NCI-H2107 treated with DMSO at 0.1 percent for 48 hours (cell line): ENCODE measurements around the gene PEX5.
A peak's percentile ranks its signal among the peaks of the same experiment; 100 is the strongest.

Source experiments
- DNase-seq: peaks from one replicate; lab custom pipeline; 2025; ENCODE audit not compliant: unreplicated experiment; lab: John Stamatoyannopoulos, UW

Gene PEX5

DNA sequence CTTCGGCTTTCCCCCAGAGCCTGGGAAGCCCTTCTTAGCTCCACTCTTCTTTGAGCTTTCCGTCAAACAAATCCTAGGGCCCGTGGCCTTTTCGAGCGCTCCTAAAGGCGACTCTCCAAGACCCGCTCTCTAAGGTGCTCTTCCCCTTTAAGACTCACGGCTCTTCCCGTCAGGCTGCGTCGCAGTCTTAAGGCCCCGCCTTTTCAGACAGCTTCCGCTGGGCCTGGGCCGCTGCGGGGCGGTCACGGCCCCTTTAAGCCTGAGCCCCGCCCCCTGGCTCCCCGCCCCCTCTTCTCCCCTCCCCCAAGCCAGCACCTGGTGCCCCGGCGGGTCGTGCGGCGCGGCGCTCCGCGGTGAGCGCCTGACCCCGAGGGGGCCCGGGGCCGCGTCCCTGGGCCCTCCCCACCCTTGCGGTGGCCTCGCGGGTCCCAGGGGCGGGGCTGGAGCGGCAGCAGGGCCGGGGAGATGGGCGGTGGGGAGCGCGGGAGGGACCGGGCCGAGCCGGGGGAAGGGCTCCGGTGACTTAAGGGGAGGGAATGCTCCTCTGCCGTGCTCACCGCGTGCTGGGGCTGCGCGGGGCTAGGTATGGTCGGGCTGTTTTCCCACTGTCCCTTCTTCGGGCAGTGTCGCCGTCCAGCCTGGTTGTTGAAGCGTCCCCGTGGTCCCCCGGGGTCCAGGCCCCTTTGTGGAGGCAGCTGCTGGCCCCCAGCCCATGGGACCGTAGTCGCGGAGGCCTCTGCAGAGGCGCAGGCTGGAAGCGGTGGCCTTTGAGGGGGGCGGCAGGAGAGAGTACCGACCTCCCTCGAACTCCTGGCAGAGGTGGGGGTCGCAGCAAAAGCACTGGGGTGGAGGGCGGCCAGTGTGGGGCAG, at the start of gene PEX5:
Gene PEX5 (plus strand): TSS at position 289 of the 870 bp plus-strand sequence. CDS start 692 bp downstream, outside the sequence.
- DNase-seq: peak; percentile 68

DNA sequence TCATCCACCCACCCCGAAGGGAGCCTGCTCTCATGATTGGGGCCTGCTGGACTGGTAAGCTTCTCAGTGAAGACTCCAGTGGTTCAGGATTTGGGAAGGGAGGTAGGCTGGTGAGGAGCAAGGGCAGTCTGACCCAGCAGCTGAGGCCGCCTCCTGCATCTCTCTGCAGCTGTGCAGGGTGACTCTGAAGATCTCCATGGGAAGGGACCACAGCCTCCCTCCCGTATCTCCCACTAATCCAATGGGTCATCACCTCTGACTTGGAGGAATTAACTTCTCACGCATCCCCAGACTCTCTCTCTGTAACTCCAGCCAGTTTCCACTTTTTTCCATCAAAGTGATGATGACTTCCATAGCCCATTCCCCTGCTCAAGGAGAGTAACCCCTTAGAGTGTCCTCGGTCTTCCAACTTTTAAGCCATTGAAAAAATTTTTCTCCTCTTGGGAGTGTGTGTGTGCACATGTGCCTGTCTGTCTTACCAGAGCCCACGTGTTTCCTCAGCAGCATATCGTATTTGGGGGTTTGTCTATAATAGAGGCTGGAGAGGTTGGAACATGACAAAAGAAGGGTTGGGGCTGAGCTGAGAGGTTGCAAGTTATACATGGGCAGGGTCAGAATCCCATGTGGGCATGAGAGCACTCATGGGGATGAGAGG, 48.0 kb upstream of the PEX5 start:
- DNase-seq: no peak

DNA sequence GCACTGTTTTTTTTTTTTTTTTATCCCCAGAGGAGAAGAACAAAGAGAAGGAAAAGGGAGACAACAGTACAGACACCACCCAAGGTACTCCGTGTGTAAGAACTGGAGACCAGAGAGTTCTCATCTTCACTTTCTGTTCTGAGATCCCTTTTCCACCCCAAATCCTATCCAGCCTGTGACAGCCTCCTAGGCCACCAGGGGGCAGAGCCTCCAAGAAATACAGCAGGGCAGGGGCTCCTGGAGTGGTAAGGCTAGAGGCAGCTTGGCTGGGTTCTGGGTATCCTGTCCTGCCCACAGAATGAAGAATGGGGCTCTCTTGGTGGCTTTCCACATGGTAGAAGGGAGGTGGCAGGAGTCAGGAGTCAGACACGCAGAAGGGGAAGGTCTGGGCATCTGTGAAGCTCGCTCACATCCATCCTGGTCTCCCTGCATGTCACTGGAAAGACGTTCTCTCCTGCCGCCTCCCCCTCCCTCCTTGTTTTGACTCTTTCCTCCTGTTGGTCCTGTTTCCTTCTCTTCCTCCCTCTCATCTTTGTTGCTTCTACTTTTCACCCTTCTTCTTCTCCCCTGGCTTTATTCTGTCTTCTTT, 47.3 kb upstream of the PEX5 start:
- peak; percentile 25 for DNase-seq

DNA sequence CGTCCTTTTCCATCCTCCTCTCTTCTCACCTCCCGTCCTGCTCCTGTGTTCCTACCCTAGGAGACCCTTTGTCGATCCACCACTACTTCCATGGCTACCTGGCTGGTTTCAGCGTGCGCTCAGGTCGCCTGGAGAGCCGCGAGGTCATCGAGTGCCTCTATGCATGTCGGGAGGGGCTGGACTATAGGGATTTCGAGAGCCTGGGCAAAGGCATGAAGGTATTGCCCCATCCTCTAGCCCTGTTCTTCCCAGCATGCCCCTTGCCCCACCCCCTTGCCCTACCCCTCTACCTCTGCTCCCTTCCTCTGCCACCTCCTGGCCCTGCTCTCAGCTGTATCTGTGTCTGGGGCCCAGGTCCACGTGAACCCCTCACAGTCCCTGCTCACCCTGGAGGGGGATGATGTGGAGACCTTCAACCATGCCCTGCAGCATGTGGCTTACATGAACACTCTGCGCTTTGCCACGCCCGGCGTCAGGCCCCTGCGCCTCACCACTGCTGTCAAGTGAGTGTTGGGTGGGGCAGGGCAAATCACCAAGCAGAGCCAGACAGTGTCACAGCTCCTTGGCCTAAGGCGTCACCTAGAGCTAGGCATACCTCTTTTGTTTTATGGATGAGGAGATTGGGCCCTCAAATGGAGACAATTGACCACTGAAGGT, 46.5 kb upstream of the PEX5 start:
- no peak for DNase-seq

DNA sequence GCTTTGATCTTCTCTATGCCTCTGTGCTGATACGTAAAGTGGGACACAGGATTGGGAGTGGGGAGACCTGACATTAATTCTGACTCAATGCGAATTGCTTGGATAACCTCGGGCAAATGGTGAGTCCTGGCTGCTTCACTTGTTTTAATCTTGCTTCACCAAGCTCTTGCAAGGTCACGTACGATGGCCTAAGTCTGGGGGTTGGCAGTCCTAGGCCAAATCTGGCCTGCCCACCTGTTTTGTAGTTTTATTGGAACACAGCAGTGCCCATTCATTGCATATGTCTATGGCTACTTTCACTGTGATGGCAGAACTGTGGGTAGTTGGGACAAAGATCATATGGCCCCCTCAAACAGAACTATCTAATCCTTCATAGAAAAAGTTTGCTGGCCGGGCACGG, 45.9 kb upstream of the PEX5 start:
- DNase-seq: no peak

DNA sequence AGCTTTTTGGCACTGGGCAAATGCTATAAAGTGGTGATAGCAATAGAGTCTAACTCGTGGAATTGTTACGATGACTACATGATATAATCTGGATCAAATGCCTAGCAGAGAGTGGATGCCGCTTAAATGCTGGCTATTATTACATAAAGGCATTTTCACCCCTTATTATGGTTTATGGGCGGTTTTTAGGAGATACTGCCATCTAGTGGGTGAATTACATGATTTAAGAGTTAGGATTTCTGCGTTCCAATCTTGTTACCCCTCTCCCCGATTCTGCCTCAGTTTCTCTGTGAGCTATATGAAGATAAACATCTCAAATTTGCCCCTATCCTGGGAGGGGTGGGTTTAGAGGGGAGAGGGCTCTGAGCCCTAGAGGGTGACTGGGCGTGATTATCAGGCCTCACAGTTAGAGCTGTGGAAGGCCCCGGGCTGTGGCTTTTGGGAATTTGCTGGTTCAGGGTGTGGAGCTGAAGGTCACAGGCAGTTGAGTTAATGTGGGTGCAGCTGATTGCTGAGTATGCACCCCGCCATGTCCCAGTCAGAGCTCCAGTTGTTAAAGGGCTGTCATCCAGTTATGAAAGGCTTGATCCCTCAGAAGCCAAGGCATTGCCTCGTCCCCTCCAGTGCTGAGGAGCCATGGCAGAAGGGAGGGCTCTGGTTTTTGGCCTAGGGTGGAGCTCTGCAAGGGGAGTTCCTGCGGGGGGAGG, 44.9 kb upstream of the PEX5 start:
- DNase-seq: peak; percentile 35

DNA sequence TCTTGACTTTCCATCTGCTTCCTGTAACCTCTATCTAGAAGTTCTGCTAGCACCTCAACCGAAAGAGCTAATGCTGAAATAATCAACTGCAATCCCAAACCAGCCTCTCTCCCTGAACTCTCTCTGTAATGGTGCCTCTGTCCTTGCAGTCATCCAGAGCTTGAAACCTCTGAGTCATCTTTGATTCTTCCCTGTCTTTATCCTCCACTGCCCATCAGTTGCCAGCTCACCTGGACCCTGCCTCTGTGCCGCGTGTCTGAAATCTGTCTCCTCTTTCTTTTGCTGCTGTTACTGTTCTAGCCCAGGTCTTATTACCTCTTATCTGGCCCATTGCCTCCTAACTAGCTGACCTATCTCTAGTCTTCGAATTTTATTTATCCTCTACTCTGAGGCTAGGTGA, 43.8 kb upstream of the PEX5 start:
- no peak for DNase-seq

DNA sequence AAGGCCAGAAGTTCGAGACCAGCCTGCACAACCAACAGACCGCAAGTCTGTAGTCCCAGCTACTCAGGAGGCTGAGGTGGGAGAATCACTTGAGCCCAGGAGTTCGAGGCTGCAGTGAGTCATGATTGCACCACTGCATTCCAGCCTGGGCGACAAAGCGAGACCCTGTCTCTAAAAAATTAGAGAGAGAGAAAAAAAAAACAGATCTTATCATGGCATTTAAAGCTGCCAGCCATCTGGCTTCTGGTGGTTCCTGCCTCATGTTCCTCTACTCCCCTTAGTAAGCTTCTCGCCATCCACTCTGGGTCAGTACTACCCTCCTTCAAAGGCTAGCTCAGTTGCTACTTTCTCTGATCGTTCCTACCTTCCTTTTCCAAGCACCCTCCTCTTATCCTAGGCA, 43.3 kb upstream of the PEX5 start:
- DNase-seq: no peak

DNA sequence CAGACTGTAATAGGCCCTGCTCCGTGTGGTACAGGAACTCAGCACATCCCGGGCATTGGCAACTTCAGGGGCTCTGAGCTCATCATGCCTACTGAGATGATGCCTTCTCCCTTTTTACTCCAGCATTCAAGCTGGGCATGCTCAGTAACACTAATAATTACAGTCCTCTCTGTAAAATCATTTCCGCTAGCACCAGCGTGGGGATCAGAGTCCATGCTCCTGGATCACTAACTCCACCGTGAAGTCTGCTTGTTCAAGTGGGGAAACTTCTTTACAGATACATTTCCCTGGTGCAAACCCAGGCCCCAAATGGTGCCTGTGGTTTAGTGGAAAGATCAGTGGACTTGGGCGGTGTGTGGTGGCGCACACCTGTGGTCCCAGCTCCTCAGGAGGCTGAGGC, 42.6 kb upstream of the PEX5 start:
- DNase-seq: no peak

DNA sequence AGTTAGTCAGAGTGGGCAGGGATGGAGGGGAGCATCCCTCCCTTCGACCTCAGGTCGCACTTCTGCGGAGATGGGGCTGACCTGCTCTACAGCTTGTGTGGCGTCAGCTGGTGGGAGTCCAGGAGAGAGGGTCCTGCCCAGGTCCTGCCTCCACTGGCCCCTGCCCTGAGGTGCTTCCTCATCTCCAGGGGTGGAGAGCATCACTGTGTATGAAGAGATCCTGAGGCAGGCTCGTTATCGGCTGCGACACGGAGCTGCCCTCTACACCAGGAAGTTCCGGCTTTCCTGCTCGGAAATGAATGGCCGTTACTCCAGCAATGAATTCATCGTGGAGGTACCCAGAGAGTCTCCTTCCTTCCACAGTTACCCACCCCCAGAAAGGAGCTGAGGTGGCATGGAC, 39.1 kb upstream of the PEX5 start:
- DNase-seq: no peak

DNA sequence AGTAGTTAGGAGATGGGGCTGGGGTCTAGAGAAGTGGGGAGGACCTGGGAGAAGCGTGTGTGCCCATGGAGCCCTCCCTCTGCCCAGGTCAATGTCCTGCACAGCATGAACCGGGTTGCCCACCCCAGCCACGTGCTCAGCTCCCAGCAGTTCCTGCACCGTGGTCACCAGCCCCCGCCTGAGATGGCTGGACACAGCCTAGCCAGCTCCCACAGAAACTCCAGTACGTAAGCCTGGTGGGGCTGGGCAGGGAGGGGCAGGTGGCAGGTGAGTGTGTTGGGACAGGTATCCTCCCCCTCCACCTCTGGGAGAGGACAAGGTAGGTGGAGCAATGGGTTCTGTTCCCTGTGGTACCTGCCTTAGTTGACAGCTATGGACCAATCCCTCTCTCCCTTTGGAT, 38.6 kb upstream of the PEX5 start:
- no peak for DNase-seq

DNA sequence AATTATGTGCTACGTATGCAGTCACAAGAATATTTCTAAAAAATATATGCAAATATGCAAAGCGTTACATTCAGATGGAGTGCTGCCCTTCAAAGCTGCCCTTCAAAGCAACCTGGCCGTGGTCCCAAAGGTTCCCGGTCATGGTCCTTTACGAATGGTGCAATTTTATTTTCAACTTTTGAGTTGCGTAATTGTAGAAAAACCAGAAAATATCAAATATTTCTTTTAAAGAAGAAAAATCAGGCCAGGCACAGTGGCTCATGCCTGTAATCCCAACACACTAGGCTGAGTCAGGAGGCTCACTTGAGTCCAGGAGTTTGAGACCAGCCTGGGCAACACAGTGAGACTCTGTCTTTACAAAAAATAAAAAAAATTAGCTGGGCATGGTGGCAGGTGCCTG, 38.0 kb upstream of the PEX5 start:
- no peak for DNase-seq

DNA sequence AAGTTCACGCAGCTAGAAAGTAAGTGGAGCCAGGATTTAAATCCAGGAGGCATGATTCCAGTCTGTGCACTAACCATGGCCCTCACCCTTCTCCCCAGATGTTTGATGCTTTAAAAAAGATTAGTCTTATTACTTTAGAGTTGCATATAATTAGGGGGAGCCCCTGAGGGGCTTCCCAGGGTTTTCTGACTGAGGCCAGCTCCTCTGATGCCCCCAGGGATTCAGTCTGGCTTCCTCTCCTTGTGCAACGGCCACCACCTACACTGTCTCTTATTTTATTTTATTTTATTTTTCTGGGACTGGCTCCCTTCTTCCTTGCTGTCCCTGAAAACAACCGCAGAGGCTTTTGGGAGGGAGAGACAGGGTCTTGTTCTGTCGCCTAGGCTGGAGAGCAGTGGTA, 36.7 kb upstream of the PEX5 start:
- no peak for DNase-seq

DNA sequence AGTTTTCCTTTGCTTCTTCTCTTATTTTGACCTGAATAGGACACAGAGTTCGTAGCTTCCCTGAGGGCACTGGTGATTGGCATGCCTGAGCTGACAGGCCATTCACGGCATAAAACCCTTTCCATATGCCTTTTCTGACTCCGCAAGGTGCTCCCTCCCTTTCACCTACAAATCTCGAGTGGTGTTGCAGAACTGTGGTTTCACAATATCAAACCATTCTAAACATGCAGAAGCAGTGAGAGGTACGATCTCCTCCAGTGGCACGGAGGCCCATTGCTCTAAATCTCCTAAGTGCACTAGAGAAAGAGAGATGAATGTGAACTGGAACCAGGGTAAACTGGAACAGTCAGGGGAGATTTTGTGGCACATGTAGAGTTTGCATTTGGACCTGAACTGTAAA, 35.4 kb upstream of the PEX5 start:
- peak; percentile 89 for DNase-seq

DNA sequence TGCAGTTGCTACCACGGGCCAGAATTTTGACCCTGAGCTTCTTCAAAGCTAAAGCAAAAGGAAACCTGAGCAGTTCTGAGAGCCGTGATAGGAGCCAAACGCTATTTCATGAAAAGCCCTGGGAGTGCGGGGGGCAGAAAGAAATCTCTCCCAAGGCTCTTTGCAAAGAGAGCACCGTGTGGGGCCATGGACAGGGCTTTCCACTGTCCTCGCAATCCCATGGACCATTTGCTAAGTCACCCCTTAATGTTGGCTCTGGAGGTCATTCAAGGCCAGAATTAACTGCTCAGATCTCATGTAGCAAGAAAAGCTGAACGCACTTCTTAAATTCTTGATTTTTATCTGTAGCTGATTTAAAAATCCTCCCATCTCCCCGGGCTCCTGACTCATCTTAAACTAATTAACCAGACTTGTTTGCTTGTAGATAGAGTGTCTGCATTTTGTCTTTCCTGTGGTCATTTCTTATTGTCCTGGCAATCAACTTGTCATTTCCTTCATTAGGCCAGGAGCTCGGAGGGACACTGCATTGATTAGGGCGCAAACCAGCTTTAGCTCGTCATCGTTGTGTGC, 34.5 kb upstream of the PEX5 start:
- DNase-seq: no peak

DNA sequence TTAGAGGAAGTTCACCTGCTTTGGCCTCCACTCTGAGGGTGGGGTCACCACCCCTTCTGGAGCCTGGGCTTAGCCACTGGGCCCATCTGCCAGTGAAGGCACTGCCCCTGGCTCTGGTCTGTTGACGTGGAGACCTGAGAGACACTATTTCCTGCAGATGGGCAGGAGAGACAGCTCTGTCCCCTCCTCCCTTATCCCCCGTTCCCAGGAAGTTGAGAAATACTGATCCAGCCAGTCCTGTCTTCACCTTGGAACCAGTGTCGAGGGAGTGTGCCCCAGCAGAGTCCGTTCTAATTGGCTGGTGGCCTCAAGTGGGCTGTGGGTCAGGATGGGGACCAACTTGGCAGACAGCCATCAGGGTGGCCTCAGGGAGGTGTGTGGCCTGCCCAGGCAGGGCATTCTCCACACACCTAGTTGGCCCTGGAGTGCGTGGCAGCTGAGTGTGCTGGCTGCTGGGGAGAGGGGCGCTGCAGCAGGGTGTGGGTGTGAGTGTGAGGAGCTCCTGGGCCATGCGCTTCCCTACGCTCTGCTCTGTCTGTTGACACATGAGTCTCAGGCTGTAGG, 33.9 kb upstream of the PEX5 start:
- DNase-seq: peak; percentile 31

DNA sequence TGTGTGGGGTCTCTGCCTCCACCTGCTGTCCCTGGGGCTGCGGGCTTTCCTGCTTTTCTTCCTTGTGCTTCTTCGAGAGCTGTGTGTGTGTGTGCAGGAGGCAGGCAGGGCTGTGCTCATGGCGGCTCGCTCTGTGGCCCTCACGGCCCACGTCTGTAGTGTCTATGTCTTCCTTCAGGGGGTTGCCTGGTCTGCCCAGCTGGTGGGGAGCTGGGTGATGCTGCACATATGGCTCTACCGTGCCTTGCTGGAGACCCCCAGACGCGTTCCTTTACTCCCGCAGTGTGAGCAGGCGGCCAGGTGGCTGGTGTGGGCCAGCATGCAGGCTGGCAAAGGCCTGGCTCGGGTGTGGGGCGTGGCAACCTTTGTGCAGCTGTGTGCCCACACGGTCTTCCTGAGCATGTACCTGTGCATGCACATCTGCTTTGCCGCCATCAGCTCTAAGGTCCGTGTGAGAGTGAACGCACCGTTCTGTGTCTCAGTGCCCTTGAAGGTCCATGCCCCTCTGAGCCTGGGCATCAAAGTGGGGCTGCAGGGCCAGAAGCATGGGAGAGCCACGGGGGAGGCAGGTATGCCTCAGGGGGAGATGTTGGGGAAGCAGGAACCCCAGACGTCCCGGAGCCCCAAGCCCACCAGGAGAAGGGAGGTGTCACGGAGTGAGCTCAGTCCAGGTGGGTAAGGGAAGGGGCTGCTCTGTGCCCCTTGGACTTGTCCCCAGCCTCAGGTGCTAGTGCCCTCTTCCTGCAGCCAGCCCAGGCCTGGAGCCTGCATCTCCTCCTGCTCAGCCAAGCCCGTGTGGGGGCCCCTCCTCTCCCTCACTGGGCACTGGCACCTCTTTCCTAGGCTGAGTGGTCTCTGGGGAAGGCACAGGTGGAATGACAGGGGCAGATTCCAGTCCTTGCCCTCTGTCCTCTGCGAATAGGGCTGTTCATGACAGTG, 33.0 kb upstream of the PEX5 start:
- no peak for DNase-seq

DNA sequence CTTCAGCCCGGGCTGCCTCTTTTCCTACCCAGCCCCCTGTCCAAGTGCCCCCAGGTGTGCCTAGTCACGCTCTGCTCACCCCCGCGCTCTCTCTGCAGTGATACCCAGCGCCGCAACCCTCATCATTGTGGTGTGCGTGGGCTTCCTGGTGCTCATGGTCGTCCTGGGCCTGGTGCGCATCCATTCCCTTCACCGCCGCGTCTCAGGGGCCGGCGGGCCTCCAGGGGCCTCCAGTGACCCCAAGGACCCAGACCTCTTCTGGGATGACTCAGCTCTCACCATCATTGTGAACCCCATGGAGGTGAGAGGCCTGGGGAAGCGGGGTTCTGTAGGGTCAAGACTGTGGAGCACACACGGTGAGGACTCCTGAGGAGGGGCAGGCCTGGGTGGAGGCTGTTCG, 32.1 kb upstream of the PEX5 start:
- no peak for DNase-seq
